Neural progenitor cell (in vitro differentiated cells): Measurements from ENCODE around the gene CTNNA3. TPM values are rescaled to one million over a fixed set of nuclear protein-coding genes. Genes with fewer than 3 reads are reported as not detected.

ENCODE experiments used
- DNase-seq: peaks from one replicate; pipeline ENCODE4 v3.0.0-alpha.2; 2016; ENCODE audit warnings: low spot score
- H2AFZ ChIP-seq: fragments of 200-600 bp; sonication (generic); replicated peaks from 2 replicates; pipeline ENCODE4 v1.6.1; 2016; ENCODE audit warnings: antibody characterized with exemption
- H3F3A ChIP-seq: fragments of 200-600 bp; sonication (generic); 2 replicates; pipeline ENCODE4 v1.6.1; 2016; ENCODE audit warnings: antibody characterized with exemption, low read depth
- H3K27ac ChIP-seq: fragments of 200-600 bp; sonication (generic); 2 replicates; pipeline ENCODE4 v1.5.1; 2016; ENCODE audit warnings: mild to moderate bottlenecking
- H3K27me3 ChIP-seq: fragments of 200-600 bp; sonication (generic); 2 replicates; pipeline ENCODE4 v1.6.1; 2016; ENCODE audit warnings: mild to moderate bottlenecking, moderate library complexity
- H3K36me3 ChIP-seq: fragments of 200-600 bp; sonication (generic); 2 replicates; pipeline ENCODE4 v1.5.1; 2016
- H3K4me1 ChIP-seq: fragments of 200-600 bp; sonication (generic); 2 replicates; pipeline ENCODE4 v1.6.1; 2016; ENCODE audit warnings: mixed run types
- H3K4me2 ChIP-seq: fragments of 200-600 bp; sonication (generic); 2 replicates; pipeline ENCODE4 v1.6.1; 2016
- H3K4me3 ChIP-seq: fragments of 200-600 bp; sonication (generic); 2 replicates; pipeline ENCODE4 v1.5.1; 2016
- H3K79me2 ChIP-seq: fragments of 200-600 bp; sonication (generic); 2 replicates; pipeline ENCODE4 v1.6.1; 2016; ENCODE audit warnings: low read depth
- H3K9ac ChIP-seq: fragments of 200-600 bp; sonication (generic); 2 replicates; pipeline ENCODE4 v1.6.1; 2016
- H3K9me3 ChIP-seq: fragments of 200-600 bp; sonication (generic); 2 replicates; pipeline ENCODE4 v1.5.1; 2016; ENCODE audit warnings: low read depth
- H4K20me1 ChIP-seq: fragments of 200-600 bp; sonication (generic); 2 replicates; pipeline ENCODE4 v1.6.1; 2016; ENCODE audit warnings: low read depth
- H3K27ac Mint-ChIP-seq: 3 replicates; pipeline ENCODE4 v1.8.0; 2021; ENCODE audit warnings: mixed read lengths
- H3K27me3 Mint-ChIP-seq: 2 replicates; pipeline ENCODE4 v1.8.0; 2022; ENCODE audit warnings: low read depth, mild to moderate bottlenecking, inconsistent platforms, moderate library complexity, mixed read lengths; ENCODE audit not compliant: insufficient read depth
- H3K36me3 Mint-ChIP-seq: 3 replicates; pipeline ENCODE4 v1.8.0; 2021; ENCODE audit warnings: mixed read lengths
- H3K4me1 Mint-ChIP-seq: 3 replicates; pipeline ENCODE4 v1.8.0; 2021; ENCODE audit warnings: mixed read lengths
- H3K4me3 Mint-ChIP-seq: 3 replicates; pipeline ENCODE4 v1.8.0; 2021; ENCODE audit warnings: mild to moderate bottlenecking, moderate library complexity, mixed read lengths
- H3K9me3 Mint-ChIP-seq: 3 replicates; pipeline ENCODE4 v1.8.0; 2020; ENCODE audit warnings: mixed read lengths
- EZH2 ChIP-seq: fragments of 200-600 bp; sonication (generic); IDR thresholded peaks from 2 replicates; pipeline ENCODE4 v1.6.1; 2017; ENCODE audit warnings: antibody characterized with exemption, mild to moderate bottlenecking, moderate library complexity
- EZH2phosphoT487 ChIP-seq: fragments of 200-600 bp; sonication (generic); IDR thresholded peaks from 2 replicates; pipeline ENCODE4 v1.6.1; 2017; ENCODE audit warnings: antibody characterized with exemption
- total RNA-seq: library from RNA; depleted of rRNA; stranded (reverse); fragments of >200 nt; gene quantifications from 2 replicates; pipeline ENCODE4 v1.2.3, GENCODE V29; 2015; ENCODE audit warnings: low replicate concordance
- TF ChIP-seq, protein P1 (sequence below): fragments of 200-600 bp; sonication (generic); IDR thresholded peaks from 2 replicates; pipeline ENCODE4 v1.5.1; 2017; ENCODE audit warnings: antibody characterized with exemption, mild to moderate bottlenecking

Gene CTNNA3
- total RNA-seq, 1 donor from 2014 or later, result 12.9 TPM

DNA sequence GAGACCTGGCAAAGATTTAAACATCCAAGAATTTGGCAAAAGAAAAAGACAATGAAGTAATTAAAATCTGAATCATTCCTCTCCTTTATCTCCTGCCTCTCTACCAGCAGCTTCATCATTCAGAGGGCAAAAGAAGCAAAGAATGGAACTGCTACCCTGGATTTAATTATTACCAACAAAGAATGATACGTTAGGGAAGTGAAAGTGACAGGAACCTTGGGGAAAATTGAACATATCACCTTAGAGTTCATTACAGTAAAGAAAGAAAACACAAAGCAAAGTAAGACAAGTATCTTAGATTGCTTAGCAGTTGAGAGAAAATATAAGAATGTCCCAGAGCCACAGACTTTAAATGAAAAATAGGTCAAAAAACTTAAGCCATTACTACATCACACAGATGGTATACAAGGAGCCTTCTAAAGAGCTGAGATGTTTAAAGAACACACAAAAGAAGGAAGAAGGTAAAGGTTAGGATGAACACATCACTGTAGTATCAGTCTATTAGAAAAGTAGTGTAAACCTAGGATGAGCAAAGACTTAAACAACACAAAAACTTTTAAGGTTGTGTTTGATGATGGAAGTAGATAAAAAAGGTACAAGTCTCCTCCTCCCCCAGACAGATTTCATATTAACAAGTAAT is 17.5 kb downstream of the CTNNA3 start:
- H3K27me3 Mint-ChIP-seq, result no peaks in the 10 kb centered on the region
- H3K36me3 Mint-ChIP-seq, result no peaks in the 10 kb centered on the region
- Histone ChIP-seq H3K27ac (no peak overlapping the region), H3K36me3 (no peaks in the 10 kb centered on the region), H3K4me2 (peak overlapping the region; percentile 26), H3K4me3 (no peak overlapping the region), H4K20me1 (no peaks in the 10 kb centered on the region), H3K27me3 (no peaks in the 10 kb centered on the region), H3K9me3 (no peaks in the 10 kb centered on the region), H3K4me1 (peaks cover 14% of the 10 kb centered on the region), H3K9ac (no peak overlapping the region), H3F3A (no peaks in the 10 kb centered on the region), H3K79me2 (no peaks in the 10 kb centered on the region), H2AFZ (peak overlapping the region; percentile 14)
- TF ChIP-seq EZH2, result no peak
- TF ChIP-seq, protein P1, sequence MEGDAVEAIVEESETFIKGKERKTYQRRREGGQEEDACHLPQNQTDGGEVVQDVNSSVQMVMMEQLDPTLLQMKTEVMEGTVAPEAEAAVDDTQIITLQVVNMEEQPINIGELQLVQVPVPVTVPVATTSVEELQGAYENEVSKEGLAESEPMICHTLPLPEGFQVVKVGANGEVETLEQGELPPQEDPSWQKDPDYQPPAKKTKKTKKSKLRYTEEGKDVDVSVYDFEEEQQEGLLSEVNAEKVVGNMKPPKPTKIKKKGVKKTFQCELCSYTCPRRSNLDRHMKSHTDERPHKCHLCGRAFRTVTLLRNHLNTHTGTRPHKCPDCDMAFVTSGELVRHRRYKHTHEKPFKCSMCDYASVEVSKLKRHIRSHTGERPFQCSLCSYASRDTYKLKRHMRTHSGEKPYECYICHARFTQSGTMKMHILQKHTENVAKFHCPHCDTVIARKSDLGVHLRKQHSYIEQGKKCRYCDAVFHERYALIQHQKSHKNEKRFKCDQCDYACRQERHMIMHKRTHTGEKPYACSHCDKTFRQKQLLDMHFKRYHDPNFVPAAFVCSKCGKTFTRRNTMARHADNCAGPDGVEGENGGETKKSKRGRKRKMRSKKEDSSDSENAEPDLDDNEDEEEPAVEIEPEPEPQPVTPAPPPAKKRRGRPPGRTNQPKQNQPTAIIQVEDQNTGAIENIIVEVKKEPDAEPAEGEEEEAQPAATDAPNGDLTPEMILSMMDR, result no peak
- no peak for TF ChIP-seq EZH2phosphoT487
- no peaks in the 10 kb centered on the region for H3K4me1 Mint-ChIP-seq
- peaks cover 9% of the 10 kb centered on the region for H3K9me3 Mint-ChIP-seq
- no peak for DNase-seq
- no peak overlapping the region for H3K4me3 Mint-ChIP-seq
- no peak overlapping the region for H3K27ac Mint-ChIP-seq

- Histone ChIP-seq H3K27me3 (no peaks in the 10 kb centered on the region), H3K4me3 (no peak overlapping the region), H3K79me2 (no peaks in the 10 kb centered on the region), H2AFZ (no peak overlapping the region), H4K20me1 (no peaks in the 10 kb centered on the region), H3K4me2 (no peak overlapping the region), H3K9me3 (no peaks in the 10 kb centered on the region), H3K4me1 (peaks cover 14% of the 10 kb centered on the region), H3F3A (no peaks in the 10 kb centered on the region), H3K36me3 (no peaks in the 10 kb centered on the region), H3K9ac (no peak overlapping the region), H3K27ac (no peak overlapping the region)
- Mint-ChIP-seq H3K36me3 (no peaks in the 10 kb centered on the region), H3K4me3 (no peak overlapping the region), H3K27me3 (no peaks in the 10 kb centered on the region), H3K27ac (no peak overlapping the region), H3K4me1 (no peaks in the 10 kb centered on the region), H3K9me3 (no peaks in the 10 kb centered on the region)
- no peak for DNase-seq
- TF ChIP-seq EZH2phosphoT487 (no peak), EZH2 (no peak)
- TF ChIP-seq, protein P1, result no peak
Observed at GRCh38 chr10:67676208-67676825, 19.7 kb downstream of the CTNNA3 start.

DNA sequence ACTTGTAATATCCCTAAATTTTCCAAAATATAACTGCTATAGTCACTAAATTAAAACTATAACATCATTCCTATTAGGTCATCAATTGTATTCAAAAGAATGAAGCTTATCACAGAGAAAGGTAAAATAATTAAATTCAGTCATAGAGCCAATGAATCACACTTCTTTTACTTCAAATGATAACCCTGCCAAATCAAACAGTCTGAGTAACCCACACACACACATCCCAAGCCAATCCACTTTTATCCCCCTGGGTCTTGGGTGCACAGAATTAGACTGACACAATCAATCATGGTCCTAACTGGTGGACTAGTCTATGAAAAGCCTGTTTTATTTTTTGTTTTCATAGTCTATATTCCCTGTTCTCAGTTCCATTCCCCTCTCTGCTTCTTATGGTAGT is 25.6 kb downstream of the CTNNA3 start:
- Histone ChIP-seq H3K4me3 (no peak overlapping the region), H3K4me1 (no peaks in the 10 kb centered on the region), H3K9me3 (no peaks in the 10 kb centered on the region), H2AFZ (no peak overlapping the region), H3K36me3 (no peaks in the 10 kb centered on the region), H3K79me2 (no peaks in the 10 kb centered on the region), H3F3A (no peaks in the 10 kb centered on the region), H4K20me1 (no peaks in the 10 kb centered on the region), H3K9ac (no peak overlapping the region), H3K27me3 (no peaks in the 10 kb centered on the region), H3K27ac (no peak overlapping the region), H3K4me2 (no peak overlapping the region)
- no peak overlapping the region for H3K27ac Mint-ChIP-seq
- peaks cover 9% of the 10 kb centered on the region for H3K4me1 Mint-ChIP-seq
- no peak overlapping the region for H3K4me3 Mint-ChIP-seq
- no peaks in the 10 kb centered on the region for H3K27me3 Mint-ChIP-seq
- no peak for DNase-seq
- H3K36me3 Mint-ChIP-seq, result no peaks in the 10 kb centered on the region
- no peak for TF ChIP-seq EZH2phosphoT487
- no peak for TF ChIP-seq EZH2
- TF ChIP-seq, protein P1, result no peak
- H3K9me3 Mint-ChIP-seq, result no peaks in the 10 kb centered on the region
